ENCODE data around the gene KCNQ4.

DNA sequence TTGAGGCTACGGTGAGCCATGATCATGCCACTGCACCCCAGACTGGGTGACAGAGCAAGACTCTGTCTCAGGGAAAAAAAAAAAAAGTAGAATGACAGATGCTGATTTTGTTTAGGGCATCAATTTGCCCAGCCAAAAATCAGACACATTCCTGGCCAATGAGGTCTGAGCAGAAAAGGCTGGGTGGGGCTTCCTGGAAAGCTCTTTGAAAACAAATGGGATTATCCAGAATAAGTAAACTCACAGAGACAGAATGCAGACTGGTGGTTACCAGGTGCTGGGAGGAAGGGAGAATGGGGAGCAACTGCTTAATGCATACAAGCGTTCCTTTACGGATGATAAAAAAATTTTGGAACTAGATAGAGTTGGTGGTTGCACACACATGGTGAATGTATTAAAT lies 88.7 kb downstream of the KCNQ4 start:
- TF ChIP-seq, protein P1, sequence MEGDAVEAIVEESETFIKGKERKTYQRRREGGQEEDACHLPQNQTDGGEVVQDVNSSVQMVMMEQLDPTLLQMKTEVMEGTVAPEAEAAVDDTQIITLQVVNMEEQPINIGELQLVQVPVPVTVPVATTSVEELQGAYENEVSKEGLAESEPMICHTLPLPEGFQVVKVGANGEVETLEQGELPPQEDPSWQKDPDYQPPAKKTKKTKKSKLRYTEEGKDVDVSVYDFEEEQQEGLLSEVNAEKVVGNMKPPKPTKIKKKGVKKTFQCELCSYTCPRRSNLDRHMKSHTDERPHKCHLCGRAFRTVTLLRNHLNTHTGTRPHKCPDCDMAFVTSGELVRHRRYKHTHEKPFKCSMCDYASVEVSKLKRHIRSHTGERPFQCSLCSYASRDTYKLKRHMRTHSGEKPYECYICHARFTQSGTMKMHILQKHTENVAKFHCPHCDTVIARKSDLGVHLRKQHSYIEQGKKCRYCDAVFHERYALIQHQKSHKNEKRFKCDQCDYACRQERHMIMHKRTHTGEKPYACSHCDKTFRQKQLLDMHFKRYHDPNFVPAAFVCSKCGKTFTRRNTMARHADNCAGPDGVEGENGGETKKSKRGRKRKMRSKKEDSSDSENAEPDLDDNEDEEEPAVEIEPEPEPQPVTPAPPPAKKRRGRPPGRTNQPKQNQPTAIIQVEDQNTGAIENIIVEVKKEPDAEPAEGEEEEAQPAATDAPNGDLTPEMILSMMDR (IDR thresholded peaks at IDR 0.05; ENCODE audit: low read depth, low read length) = no peak
- no peak for TF ChIP-seq EZH2phosphoT487 (IDR thresholded peaks at IDR 0.05; ENCODE audit: low read depth)
